NCI-H1694 treated with DMSO at 0.1 percent for 48 hours (cell line): ENCODE results near the gene TNNI3.
"Not testable (repeated sequence)": the region's sequence is repeated elsewhere in the genome, so short reads cannot be mapped to it uniquely, and the experiment has no call there.

Experiments
- DNase-seq: peaks from one replicate; lab custom pipeline; 2025; lab: John Stamatoyannopoulos, UW

The TNNI3 gene

GRCh38 chr19:55173186-55173713, 15.7 kb upstream of the TNNI3 start:
- DNase-seq = no peak

- DNase-seq = no peak
Measured at GRCh38 chr19:55172741-55173140, 15.2 kb upstream of the TNNI3 start.

GRCh38 chr19:55172318-55172717, 14.8 kb upstream of the TNNI3 start:
- DNase-seq = not testable (repeated sequence)

GRCh38 chr19:55171440-55171839, 13.9 kb upstream of the TNNI3 start:
- no peak for DNase-seq

GRCh38 chr19:55169136-55169535, 11.6 kb upstream of the TNNI3 start:
- DNase-seq = no peak

- DNase-seq = peak; percentile 95
Measured at GRCh38 chr19:55166530-55167268, 9.2 kb upstream of the TNNI3 start, which contains the start of gene DNAAF3. TSS of gene DNAAF3 (minus strand) at chr19:55166613. CDS start at chr19:55166413, 200 bp downstream.

GRCh38 chr19:55165952-55166529, 8.5 kb upstream of the TNNI3 start:
- peak; percentile 85 for DNase-seq

GRCh38 chr19:55161571-55162322, 4.2 kb upstream of the TNNI3 start:
- DNase-seq = no peak

- DNase-seq = no peak
Measured at GRCh38 chr19:55160986-55161365, 3.4 kb upstream of the TNNI3 start.

GRCh38 chr19:55160128-55160985, 2.8 kb upstream of the TNNI3 start:
- peak; percentile 83 for DNase-seq

- no peak for DNase-seq
Measured at GRCh38 chr19:55158848-55159749, 1.6 kb upstream of the TNNI3 start.

GRCh38 chr19:55158423-55158822, 891 bp upstream of the TNNI3 start:
- DNase-seq = no peak

GRCh38 chr19:55156202-55157063, 1.1 kb downstream of the TNNI3 start:
- no peak for DNase-seq

- DNase-seq = not testable (repeated sequence)
Measured at GRCh38 chr19:55155784-55156183, 1.7 kb downstream of the TNNI3 start.

- DNase-seq = no peak
Measured at GRCh38 chr19:55153652-55154264, 3.8 kb downstream of the TNNI3 start.

- DNase-seq = peak; percentile 25
Measured at GRCh38 chr19:55152017-55152416, 5.5 kb downstream of the TNNI3 start.

GRCh38 chr19:55149078-55150003, 8.2 kb downstream of the TNNI3 start, which contains the start of gene TNNT1:
TSS of gene TNNT1 (minus strand) at chr19:55149206. CDS start at chr19:55147157, 2,049 bp downstream.
- no peak for DNase-seq
